AG04450 (cell line): Measurements from ENCODE around the gene KIF26B. TPM values are rescaled to one million over a fixed set of nuclear protein-coding genes. Genes with fewer than 3 reads are reported as not detected.
A peak's percentile ranks its signal among the peaks of the same experiment; 100 is the strongest.

ENCODE experiments used
- CTCF ChIA-PET: fragments of 300-600, 350-600 bp; formaldehyde crosslinking; extraction: SDS; loops from one replicate; lab custom pipeline; 2022; ENCODE audit warnings: antibody characterized with exemption, inconsistent platforms; lab: Charles Lee
- POLR2A ChIA-PET: fragments of 350-600 bp; formaldehyde crosslinking; extraction: SDS; loops from one replicate; lab custom pipeline; 2021; ENCODE audit warnings: antibody characterized with exemption, inconsistent platforms; lab: Yijun Ruan, JAX
- DNase-seq: peaks from one replicate; pipeline ENCODE4 v3.0.0-alpha.2; 2011; ENCODE audit warnings: low read depth, low spot score
- H3K27ac ChIP-seq: one replicate; pipeline ENCODE4 v1.5.1; 2012; ENCODE audit warnings: low read depth, low read length, control low read depth
- H3K27me3 ChIP-seq: one replicate; pipeline ENCODE4 v1.6.0; 2012; ENCODE audit warnings: low read length; ENCODE audit not compliant: control insufficient read depth, insufficient read depth
- H3K4me3 ChIP-seq: 2 replicates; pipeline ENCODE4 v1.5.1; 2011; ENCODE audit warnings: mild to moderate bottlenecking, low read depth, low read length, control low read depth
- H3K9me3 ChIP-seq: 2 replicates; pipeline ENCODE4 v1.5.1; 2012; ENCODE audit warnings: low read length; ENCODE audit not compliant: control insufficient read depth, insufficient read depth
- polyA plus RNA-seq: library from polyadenylated mRNA; depleted of rRNA; stranded (reverse); fragments of >200 nt; gene quantifications from 2 replicates; pipeline ENCODE4 v1.2.3, GENCODE V29; 2011
- TF ChIP-seq, protein P1 (sequence below): IDR thresholded peaks from 2 replicates; pipeline ENCODE4 v1.5.1; 2011; ENCODE audit warnings: low read depth, low read length, control low read depth, inconsistent platforms

Gene KIF26B
- polyA plus RNA-seq, 1 experiment, result 2.4 TPM

DNA sequence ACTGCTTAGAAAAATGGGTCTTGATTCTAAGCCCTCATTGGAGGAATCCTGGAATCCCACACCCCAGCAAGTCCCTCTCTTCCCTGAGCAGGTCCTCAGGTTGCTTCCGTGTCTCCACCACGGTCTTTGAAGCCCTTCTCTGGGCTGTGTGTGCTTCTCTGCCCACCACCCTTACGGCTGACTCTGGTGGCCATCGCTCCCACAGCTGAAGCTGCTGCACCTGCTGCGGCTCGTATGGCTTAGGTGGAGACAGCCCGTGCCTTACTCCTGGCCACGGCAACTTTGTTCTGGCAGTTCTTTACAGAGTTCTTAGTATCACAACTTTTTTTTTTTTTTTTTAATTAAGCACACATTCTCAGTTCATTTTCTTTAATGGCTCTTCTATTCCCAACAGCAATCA is 10.9 kb upstream of the KIF26B start:
- H3K4me3 ChIP-seq, result no peak overlapping the region
- no peak for DNase-seq
- no peaks in the 10 kb centered on the region for H3K9me3 ChIP-seq
- ChIA-PET CTCF (interaction anchor here (4.1 kb wide), 1 partner anchor 9 kb away, joined by 14 read pairs; no protein-coding TSS in a partner anchor), POLR2A (no interaction called here)
- no peak overlapping the region for H3K27ac ChIP-seq
- H3K27me3 ChIP-seq, result peaks cover 12% of the 10 kb centered on the region
- TF ChIP-seq, protein P1, sequence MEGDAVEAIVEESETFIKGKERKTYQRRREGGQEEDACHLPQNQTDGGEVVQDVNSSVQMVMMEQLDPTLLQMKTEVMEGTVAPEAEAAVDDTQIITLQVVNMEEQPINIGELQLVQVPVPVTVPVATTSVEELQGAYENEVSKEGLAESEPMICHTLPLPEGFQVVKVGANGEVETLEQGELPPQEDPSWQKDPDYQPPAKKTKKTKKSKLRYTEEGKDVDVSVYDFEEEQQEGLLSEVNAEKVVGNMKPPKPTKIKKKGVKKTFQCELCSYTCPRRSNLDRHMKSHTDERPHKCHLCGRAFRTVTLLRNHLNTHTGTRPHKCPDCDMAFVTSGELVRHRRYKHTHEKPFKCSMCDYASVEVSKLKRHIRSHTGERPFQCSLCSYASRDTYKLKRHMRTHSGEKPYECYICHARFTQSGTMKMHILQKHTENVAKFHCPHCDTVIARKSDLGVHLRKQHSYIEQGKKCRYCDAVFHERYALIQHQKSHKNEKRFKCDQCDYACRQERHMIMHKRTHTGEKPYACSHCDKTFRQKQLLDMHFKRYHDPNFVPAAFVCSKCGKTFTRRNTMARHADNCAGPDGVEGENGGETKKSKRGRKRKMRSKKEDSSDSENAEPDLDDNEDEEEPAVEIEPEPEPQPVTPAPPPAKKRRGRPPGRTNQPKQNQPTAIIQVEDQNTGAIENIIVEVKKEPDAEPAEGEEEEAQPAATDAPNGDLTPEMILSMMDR, result no peak

DNA sequence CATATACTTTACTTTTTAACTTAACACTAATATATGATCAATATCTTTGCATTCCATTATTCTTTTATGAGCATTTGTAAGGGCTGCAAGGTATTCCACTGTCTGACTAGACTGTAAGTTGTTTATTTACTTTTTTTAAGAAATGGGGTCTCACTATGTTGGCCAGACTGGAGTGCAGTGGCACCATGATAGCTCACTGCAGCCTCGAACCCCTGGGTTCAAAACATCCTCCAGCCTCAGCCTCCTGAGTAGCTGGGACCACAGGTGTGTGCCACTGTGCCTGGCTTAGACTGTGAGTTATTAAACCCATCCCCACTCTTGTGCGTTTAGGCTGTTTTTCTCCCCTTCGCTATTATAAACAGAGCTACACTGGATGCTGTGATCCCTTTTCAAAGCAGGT is 6.7 kb upstream of the KIF26B start:
- DNase-seq, result no peak
- TF ChIP-seq, protein P1, result no peak
- H3K27ac ChIP-seq, result no peak overlapping the region
- no peak overlapping the region for H3K4me3 ChIP-seq
- no peaks in the 10 kb centered on the region for H3K9me3 ChIP-seq
- POLR2A ChIA-PET, result no interaction called here
- CTCF ChIA-PET, result interaction anchor here (0.6 kb wide), 2 partner anchors 233 to 1099 kb away, joined by 3 to 4 read pairs; no protein-coding TSS in a partner anchor
- peaks cover 12% of the 10 kb centered on the region for H3K27me3 ChIP-seq

DNA sequence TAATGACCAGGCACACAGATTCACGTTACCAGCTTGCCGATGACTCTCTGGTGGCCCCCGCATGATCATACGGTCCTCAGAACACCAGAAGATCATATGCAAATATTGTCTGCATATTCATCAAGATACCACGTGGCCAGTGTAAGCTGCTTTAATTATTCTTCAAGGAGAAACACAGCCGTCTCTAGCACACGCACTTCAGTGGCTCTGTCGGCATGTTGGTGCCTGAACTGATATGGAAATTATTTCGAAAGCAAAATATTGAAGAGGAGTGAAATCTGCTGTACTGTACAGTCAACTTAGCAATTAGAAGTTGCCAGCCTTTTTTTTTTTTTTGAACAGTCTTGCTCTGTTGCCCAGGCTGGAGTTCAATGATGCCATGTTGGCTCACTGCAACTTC is 5.9 kb upstream of the KIF26B start:
- POLR2A ChIA-PET, result interaction anchor here (0.5 kb wide), 1 partner anchor 49 kb away, joined by 3 read pairs; no protein-coding TSS in a partner anchor
- CTCF ChIA-PET, result interaction anchor here (0.6 to 1.4 kb wide), 3 partner anchors 19 to 237 kb away, joined by 3 to 4 read pairs (median 3); no protein-coding TSS in a partner anchor

DNA sequence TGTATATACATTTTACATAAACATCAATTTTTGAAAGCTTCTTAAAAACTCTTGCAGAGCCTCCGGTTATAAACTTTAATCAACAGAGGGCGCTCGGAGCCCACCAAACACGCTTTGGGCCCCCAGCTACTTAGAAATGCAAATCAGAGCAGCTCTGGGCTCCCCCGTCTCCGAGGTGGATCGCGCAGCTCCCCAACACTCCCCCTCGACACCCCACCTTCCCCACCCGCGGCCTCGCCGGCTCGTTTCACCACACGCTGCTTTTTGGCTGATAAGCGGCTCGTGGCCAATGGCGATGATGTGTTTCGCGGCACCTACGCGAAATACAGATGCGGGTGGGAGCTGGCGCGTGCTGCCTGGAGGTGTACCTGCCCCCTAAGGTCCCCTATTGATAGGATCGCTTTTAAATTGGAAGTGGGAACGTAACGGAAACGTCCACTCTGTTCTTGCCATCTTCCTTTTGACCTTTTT is 1.7 kb upstream of the KIF26B start:
- peak overlapping the region; percentile 80 for H3K4me3 ChIP-seq
- CTCF ChIA-PET, result interaction anchor here (0.5 to 2.5 kb wide), 51 partner anchors 10 to 1345 kb away, joined by 3 to 29 read pairs (median 4); no protein-coding TSS in a partner anchor
- no peak for DNase-seq
- no peak overlapping the region for H3K27ac ChIP-seq
- POLR2A ChIA-PET, result interaction anchor here (0.5 to 1.2 kb wide), 5 partner anchors 206 to 1308 kb away, joined by 3 to 4 read pairs (median 3); no protein-coding TSS in a partner anchor
- H3K9me3 ChIP-seq, result peaks cover 4% of the 10 kb centered on the region; the same call in 1 of the 2 replicates
- H3K27me3 ChIP-seq, result peaks cover 4% of the 10 kb centered on the region
- TF ChIP-seq, protein P1, result peak; percentile 73

More for the DNA sequence above, 5.9 kb upstream of the KIF26B start:
- H3K9me3 ChIP-seq, result no peaks in the 10 kb centered on the region
- H3K27me3 ChIP-seq, result peaks cover 8% of the 10 kb centered on the region
- H3K4me3 ChIP-seq, result no peak overlapping the region
- no peak overlapping the region for H3K27ac ChIP-seq
- DNase-seq, result no peak
- TF ChIP-seq, protein P1, result no peak
